ENCODE measurements around the gene RBM17.

DNA sequence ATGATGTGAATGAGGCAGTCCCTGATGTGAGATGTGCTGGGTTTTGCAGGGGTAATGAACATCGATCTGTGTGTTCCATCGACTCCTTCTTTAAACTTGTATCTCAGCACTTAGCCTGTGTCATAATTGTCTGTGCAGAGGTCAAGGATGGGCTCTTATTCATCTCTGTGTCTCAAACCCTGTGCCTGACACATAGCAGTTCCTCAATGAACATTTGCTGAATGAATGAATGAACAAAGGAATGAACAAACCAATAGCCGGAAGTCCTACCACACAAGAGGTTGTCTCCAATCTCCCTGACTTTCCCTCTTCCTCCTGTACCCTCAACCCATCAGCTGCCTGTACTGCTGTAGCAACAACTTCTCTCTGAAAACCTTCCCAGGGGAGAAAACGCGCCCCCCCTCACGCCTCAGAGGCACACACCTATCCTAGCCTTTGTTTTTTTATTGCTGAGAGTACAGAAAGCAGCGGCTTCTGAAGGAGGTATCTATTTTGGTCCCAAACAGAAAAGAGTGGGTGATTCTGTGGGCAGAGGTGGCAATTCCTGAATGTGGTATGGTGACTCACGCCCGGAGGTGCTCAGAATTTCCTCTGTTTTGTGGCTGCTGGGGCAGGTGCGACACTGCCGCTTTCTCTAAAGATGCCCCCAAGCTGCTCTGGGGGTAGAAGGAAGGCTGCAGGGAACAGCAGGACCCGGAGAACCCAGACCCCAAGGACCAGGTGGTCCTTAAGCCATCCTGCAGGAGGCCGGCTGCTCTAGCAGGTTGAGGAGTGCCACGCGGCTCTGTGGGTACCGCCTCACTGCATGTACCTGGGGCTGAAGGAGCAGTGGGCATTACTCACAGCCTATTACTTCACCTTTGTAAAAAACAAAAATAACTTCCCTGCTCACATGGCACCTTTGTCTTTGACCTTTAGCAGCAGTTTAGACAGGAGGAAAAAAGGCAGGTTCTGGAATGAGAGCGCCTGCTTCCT lies 36.3 kb upstream of the RBM17 start:
- TF ChIP-seq CTCF (conservative IDR thresholded peaks at IDR 0.05; ENCODE audit: low read depth, low read length) (no peak), MXI1 (IDR thresholded peaks at IDR 0.05; ENCODE audit: borderline replicate concordance, low read depth, low read length) (no peak), POLR2A (IDR thresholded peaks at IDR 0.05; ENCODE audit: low read depth, low read length) (no peak), ELK1 (IDR thresholded peaks at IDR 0.05; ENCODE audit: borderline replicate concordance, low read depth, low read length) (no peak), RFX5 (IDR thresholded peaks at IDR 0.05; ENCODE audit: low read depth, low read length) (no peak), NFE2L2 (IDR thresholded peaks at IDR 0.05; ENCODE audit: low read depth, low read length) (no peak), MAZ (IDR thresholded peaks at IDR 0.05; ENCODE audit: borderline replicate concordance, low read depth, low read length) (no peak), BHLHE40 (IDR thresholded peaks at IDR 0.05; ENCODE audit: low read depth, low read length) (no peak)

Measured in IMR-90 (cell line).